Measurements from ENCODE around the gene EDARADD.

The EDARADD gene

DNA sequence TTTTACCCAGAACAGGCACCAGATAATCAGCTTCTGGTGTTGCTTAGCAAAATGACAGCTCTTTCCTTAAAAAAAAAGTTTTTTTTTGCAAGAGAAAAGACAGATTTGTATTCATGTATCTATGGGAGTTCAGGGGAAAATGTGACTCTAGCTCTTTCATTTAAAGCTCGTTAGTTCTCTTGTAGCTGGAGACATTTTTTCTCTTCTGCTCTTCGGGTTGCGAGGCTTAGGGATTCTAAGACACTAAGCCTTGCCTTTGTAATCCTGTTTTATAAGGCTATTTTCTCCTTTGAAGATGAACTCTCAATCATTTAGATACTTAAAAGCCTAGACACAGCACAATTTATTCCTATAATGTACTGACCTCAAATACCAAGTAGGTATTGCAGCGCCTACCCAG, 40.3 kb upstream of the EDARADD start:
- Histone ChIP-seq H3K36me3 (no peaks in the 10 kb centered on the region), H3K4me1 (no peaks in the 10 kb centered on the region), H3K9me3 (peaks cover 0 to 8% (median 0%) of the 10 kb centered on the region in 3 donors), H3K27ac (no peak overlapping the region), H3K4me3 (no peak overlapping the region), H3K27me3 (no peaks in the 10 kb centered on the region)
- no peak for DNase-seq
- TF ChIP-seq CTCF (IDR thresholded peaks at IDR 0.05) = no peak
- intact Hi-C loops (cut with DNase I; ENCODE audit: low total_unique reads) = no loop called here

- Histone ChIP-seq H3K36me3 (no peaks in the 10 kb centered on the region), H3K4me1 (no peaks in the 10 kb centered on the region), H3K9me3 (peaks cover 0 to 8% (median 0%) of the 10 kb centered on the region in 3 donors), H3K4me3 (no peak overlapping the region), H3K27me3 (no peaks in the 10 kb centered on the region), H3K27ac (no peak overlapping the region)
- intact Hi-C loops (cut with DNase I; ENCODE audit: low total_unique reads) = no loop called here
- TF ChIP-seq CTCF (IDR thresholded peaks at IDR 0.05) = no peak
- no peak for DNase-seq
These were observed 39.5 kb upstream of the EDARADD start for GRCh38 chr1:236354330-236355147.

- H3K9me3 ChIP-seq = peaks cover 0 to 8% (median 0%) of the 10 kb centered on the region in 3 donors
These were observed 37.9 kb upstream of the EDARADD start for GRCh38 chr1:236356141-236356540.

GRCh38 chr1:236361909-236362590, 32.0 kb upstream of the EDARADD start:
- intact Hi-C loops (cut with DNase I; ENCODE audit: low total_unique reads) = no loop called here
- H3K4me3 ChIP-seq = no peak overlapping the region
- TF ChIP-seq CTCF (IDR thresholded peaks at IDR 0.05) = no peak
- H3K27me3 ChIP-seq = no peaks in the 10 kb centered on the region
- H3K27ac ChIP-seq = no peak overlapping the region
- no peaks in the 10 kb centered on the region for H3K4me1 ChIP-seq
- no peak for DNase-seq
- peaks cover 0 to 8% (median 0%) of the 10 kb centered on the region in 3 donors for H3K9me3 ChIP-seq
- H3K36me3 ChIP-seq = no peaks in the 10 kb centered on the region

More at GRCh38 chr1:236356141-236356540, 37.9 kb upstream of the EDARADD start:
- H3K27me3 ChIP-seq = no peaks in the 10 kb centered on the region
- intact Hi-C loops (cut with DNase I; ENCODE audit: low total_unique reads) = no loop called here
- no peak for DNase-seq
- no peak for TF ChIP-seq CTCF (IDR thresholded peaks at IDR 0.05)
- H3K36me3 ChIP-seq = no peaks in the 10 kb centered on the region
- no peaks in the 10 kb centered on the region for H3K4me1 ChIP-seq
- H3K4me3 ChIP-seq = no peak overlapping the region
- no peak overlapping the region for H3K27ac ChIP-seq

- intact Hi-C loops (cut with DNase I; ENCODE audit: low total_unique reads) = no loop called here
- H3K9me3 ChIP-seq = peaks cover 0 to 3% (median 0%) of the 10 kb centered on the region in 3 donors
- H3K4me1 ChIP-seq = no peaks in the 10 kb centered on the region
- no peak for DNase-seq
- H3K4me3 ChIP-seq = no peak overlapping the region
- no peaks in the 10 kb centered on the region for H3K36me3 ChIP-seq
- H3K27me3 ChIP-seq = no peaks in the 10 kb centered on the region
- no peak for TF ChIP-seq CTCF (IDR thresholded peaks at IDR 0.05)
- no peak overlapping the region for H3K27ac ChIP-seq
These were observed 30.8 kb upstream of the EDARADD start for GRCh38 chr1:236363237-236363636.

Data from tibial artery (tissue), 4 donors.